ENCODE data around the gene PSMA7.

PSMA7 gene

GRCh38 chr20:62172666-62173065 is 29.5 kb upstream of the PSMA7 start:
- DNase-seq (ENCODE audit: low read depth in 4 of 4, low spot score in 1 of 4): no peak

- no peak for DNase-seq (ENCODE audit: low read depth in 4 of 4, low spot score in 1 of 4)
Measured at GRCh38 chr20:62171245-62171644, 28.1 kb upstream of the PSMA7 start.

GRCh38 chr20:62170536-62170935 is 27.3 kb upstream of the PSMA7 start:
- no peak for DNase-seq (ENCODE audit: low read depth in 4 of 4, low spot score in 1 of 4)

GRCh38 chr20:62168890-62169435 is 25.8 kb upstream of the PSMA7 start:
- no peak for DNase-seq (ENCODE audit: low read depth in 4 of 4, low spot score in 1 of 4)

GRCh38 chr20:62168061-62168460 is 24.9 kb upstream of the PSMA7 start:
- no peak for DNase-seq (ENCODE audit: low read depth in 4 of 4, low spot score in 1 of 4)

- DNase-seq (ENCODE audit: low read depth in 4 of 4, low spot score in 1 of 4): no peak
Measured at GRCh38 chr20:62167474-62167873, 24.3 kb upstream of the PSMA7 start.

GRCh38 chr20:62165762-62166399 is 22.7 kb upstream of the PSMA7 start:
- DNase-seq (ENCODE audit: low read depth in 4 of 4, low spot score in 1 of 4): no peak

GRCh38 chr20:62164879-62165761 is 21.9 kb upstream of the PSMA7 start:
- no peak for DNase-seq (ENCODE audit: low read depth in 4 of 4, low spot score in 1 of 4)

- DNase-seq (ENCODE audit: low read depth in 4 of 4, low spot score in 1 of 4): no peak
Measured at GRCh38 chr20:62163986-62164762, 21.0 kb upstream of the PSMA7 start.

GRCh38 chr20:62163485-62163865 is 20.3 kb upstream of the PSMA7 start:
- no peak for DNase-seq (ENCODE audit: low read depth in 4 of 4, low spot score in 1 of 4)

GRCh38 chr20:62162765-62163484 is 19.7 kb upstream of the PSMA7 start:
- no peak for DNase-seq (ENCODE audit: low read depth in 4 of 4, low spot score in 1 of 4)

GRCh38 chr20:62161347-62161746 is 18.2 kb upstream of the PSMA7 start:
- DNase-seq (ENCODE audit: low read depth in 4 of 4, low spot score in 1 of 4): no peak

GRCh38 chr20:62160876-62161275 is 17.7 kb upstream of the PSMA7 start:
- no peak for DNase-seq (ENCODE audit: low read depth in 4 of 4, low spot score in 1 of 4)

GRCh38 chr20:62160253-62160652 is 17.1 kb upstream of the PSMA7 start:
- DNase-seq (ENCODE audit: low read depth in 4 of 4, low spot score in 1 of 4): no peak

- DNase-seq (ENCODE audit: low read depth in 4 of 4, low spot score in 1 of 4): peak in 1 of 4 experiments; percentile 69
Measured at GRCh38 chr20:62159839-62160238, 16.6 kb upstream of the PSMA7 start.

- no peak for DNase-seq (ENCODE audit: low read depth in 4 of 4, low spot score in 1 of 4)
Measured at GRCh38 chr20:62159052-62159451, 15.9 kb upstream of the PSMA7 start.

GRCh38 chr20:62158541-62158940 is 15.3 kb upstream of the PSMA7 start:
- no peak for DNase-seq (ENCODE audit: low read depth in 4 of 4, low spot score in 1 of 4)

GRCh38 chr20:62158088-62158400 is 14.8 kb upstream of the PSMA7 start:
- DNase-seq (ENCODE audit: low read depth in 4 of 4, low spot score in 1 of 4): no peak

GRCh38 chr20:62157387-62158087 is 14.3 kb upstream of the PSMA7 start:
- DNase-seq (ENCODE audit: low read depth in 4 of 4, low spot score in 1 of 4): no peak

GRCh38 chr20:62156592-62157386 is 13.6 kb upstream of the PSMA7 start:
- peak; percentile 37 to 67 (median 48) for DNase-seq (ENCODE audit: low read depth in 4 of 4, low spot score in 1 of 4)

All from stimulated activated CD4-positive, alpha-beta T cell treated with anti-CD3 and anti-CD28 coated beads, Interleukin-1b, Interleukin-23, amount 100 ng/mL, for 24 hours (primary cell).